Vagina (tissue), 2 donors: ENCODE results near the gene ZNF423. TPM values are rescaled to one million over a fixed set of nuclear protein-coding genes. Genes with fewer than 3 reads are reported as not detected.

ENCODE experiments used
- DNase-seq, 2 donors: peaks; one replicate each; pipeline ENCODE4 v3.0.0-alpha.2; 2017; ENCODE audit errors: extremely low spot score in 2 of 2
- H3K27ac ChIP-seq: fragments of 200-600 bp; sonication (generic); one replicate; pipeline ENCODE4 v1.5.1; 2019
- H3K27me3 ChIP-seq: fragments of 200-600 bp; sonication (generic); one replicate; pipeline ENCODE4 v1.5.1; 2019
- H3K36me3 ChIP-seq, 2 donors: fragments of 200-600 bp; sonication (generic); one replicate each; pipeline ENCODE4 v1.5.1; 2017 to 2019
- H3K4me1 ChIP-seq: fragments of 200-600 bp; sonication (generic); one replicate; pipeline ENCODE4 v1.5.1; 2019
- H3K4me3 ChIP-seq, 2 donors: fragments of 200-600 bp; sonication (generic); 1 replicate in 1 of 2; 2 replicates in 1 of 2; pipeline ENCODE4 v1.5.1; 2016 to 2019
- H3K9me3 ChIP-seq: fragments of 200-600 bp; sonication (generic); one replicate; pipeline ENCODE4 v1.5.1; 2019
- CTCF ChIP-seq, 3 experiments: fragments of 450-650 bp in 2 of 3; fragments of 200-600 bp in 1 of 3; sonication (generic) in 1 of 3; IDR thresholded peaks; one replicate each; pipeline ENCODE4 v1.5.1; 2017 to 2019; ENCODE audit warnings: antibody characterized with exemption in 3 of 3, mild to moderate bottlenecking in 2 of 3, moderate library complexity in 2 of 3
- POLR2A ChIP-seq, 2 donors: fragments of 450-650 bp; IDR thresholded peaks; one replicate each; pipeline ENCODE4 v1.6.1; 2017; ENCODE audit warnings: antibody characterized with exemption in 2 of 2, mild to moderate bottlenecking in 2 of 2, moderate library complexity in 2 of 2
- POLR2AphosphoS5 ChIP-seq, 2 donors: sonication (generic); formaldehyde crosslinking; IDR thresholded peaks; one replicate each; pipeline ENCODE4 v1.9.0; 2017; ENCODE audit warnings: antibody characterized with exemption in 2 of 2, mild to moderate bottlenecking in 2 of 2, low read depth in 1 of 2; ENCODE audit not compliant: insufficient read depth in 1 of 2
- intact Hi-C: fragments of 100-400 bp; cut with DNase I; formaldehyde crosslinking; loops from one replicate; pipeline ENCODE4 v1.15.1; 2023
- total RNA-seq: library from RNA; depleted of rRNA; stranded (reverse); fragments of >200 nt; gene quantifications from one replicate; pipeline ENCODE4 v1.2.3, GENCODE V29; 2016

Gene ZNF423
- total RNA-seq, 1 donor from 2014 or later: 10.3 TPM

- no peaks in the 10 kb centered on the region for H3K27me3 ChIP-seq
Observed at GRCh38 chr16:49605536-49606254, 250.2 kb downstream of the ZNF423 start.

DNA sequence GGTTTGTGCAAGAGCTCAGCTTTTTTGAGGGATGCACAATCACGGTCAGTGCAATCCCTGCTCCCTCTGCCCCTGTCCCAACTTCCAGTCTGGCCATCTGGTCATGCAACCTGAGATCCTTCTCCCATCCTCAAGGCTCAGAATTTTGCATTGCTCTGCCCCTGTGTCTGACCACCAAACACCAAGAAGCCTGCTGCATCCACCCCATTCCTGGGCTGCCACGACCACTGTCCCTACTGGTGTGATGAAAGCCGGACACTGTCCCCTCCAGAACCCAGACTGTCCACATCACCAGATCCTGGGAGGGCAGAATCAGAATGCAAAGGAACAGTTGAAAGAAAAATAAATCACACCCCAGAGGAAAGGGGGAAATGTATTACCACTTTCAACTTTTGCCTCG is 251.3 kb downstream of the ZNF423 start:
- H3K4me1 ChIP-seq: no peaks in the 10 kb centered on the region
- intact Hi-C loops: no loop called here
- no peak overlapping the region for H3K27ac ChIP-seq
- H3K36me3 ChIP-seq: no peaks in the 10 kb centered on the region
- H3K27me3 ChIP-seq: no peaks in the 10 kb centered on the region
- DNase-seq: peak; percentile 44 to 64
- no peak for TF ChIP-seq POLR2A (IDR thresholded peaks at IDR 0.05)
- no peak for TF ChIP-seq POLR2AphosphoS5 (IDR thresholded peaks at IDR 0.05; ENCODE audit: insufficient read depth in 1 of 2, low read depth in 1 of 2)
- no peak for TF ChIP-seq CTCF (IDR thresholded peaks at IDR 0.05)
- no peaks in the 10 kb centered on the region for H3K9me3 ChIP-seq
- H3K4me3 ChIP-seq: no peak overlapping the region

More at GRCh38 chr16:49605536-49606254, 250.2 kb downstream of the ZNF423 start:
- Histone ChIP-seq H3K4me3 (no peak overlapping the region), H3K27ac (no peak overlapping the region), H3K4me1 (no peaks in the 10 kb centered on the region), H3K9me3 (no peaks in the 10 kb centered on the region), H3K36me3 (no peaks in the 10 kb centered on the region)
- TF ChIP-seq POLR2A (IDR thresholded peaks at IDR 0.05): no peak
- intact Hi-C loops: no loop called here
- peak; percentile 58 to 79 for DNase-seq

DNA sequence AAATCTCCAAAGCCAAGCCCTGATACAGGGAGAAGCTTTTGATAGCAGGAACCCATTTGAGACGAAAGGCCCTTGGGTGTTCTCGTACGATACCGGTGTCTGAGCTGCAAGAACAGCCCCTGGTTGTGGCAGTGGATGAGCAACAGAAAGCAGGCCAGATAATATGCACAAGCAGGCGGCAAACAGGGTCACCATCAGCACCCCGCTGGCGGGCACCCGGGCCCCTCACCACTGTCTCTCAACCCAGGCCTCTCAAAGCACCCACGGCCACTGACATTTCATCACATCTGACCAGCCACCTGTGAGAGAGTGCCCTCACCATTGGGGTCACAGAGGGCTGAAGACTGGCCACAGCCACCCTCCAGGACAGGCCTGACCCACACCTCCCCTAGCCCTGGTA is 252.0 kb downstream of the ZNF423 start:
- Histone ChIP-seq H3K4me3 (no peak overlapping the region), H3K27ac (no peak overlapping the region), H3K27me3 (no peaks in the 10 kb centered on the region), H3K36me3 (no peaks in the 10 kb centered on the region), H3K4me1 (no peaks in the 10 kb centered on the region), H3K9me3 (no peaks in the 10 kb centered on the region)
- intact Hi-C loops: no loop called here
- peak; percentile 76 to 81 for DNase-seq
- no peak for TF ChIP-seq CTCF (IDR thresholded peaks at IDR 0.05)
- TF ChIP-seq POLR2AphosphoS5 (IDR thresholded peaks at IDR 0.05; ENCODE audit: insufficient read depth in 1 of 2, low read depth in 1 of 2): no peak
- TF ChIP-seq POLR2A (IDR thresholded peaks at IDR 0.05): no peak

- TF ChIP-seq POLR2A (IDR thresholded peaks at IDR 0.05) (no peak), POLR2AphosphoS5 (IDR thresholded peaks at IDR 0.05; ENCODE audit: insufficient read depth in 1 of 2, low read depth in 1 of 2) (no peak), CTCF (IDR thresholded peaks at IDR 0.05) (no peak)
- no peak overlapping the region for H3K27ac ChIP-seq
- peak in 1 of 2 donors; percentile 83 for DNase-seq
- H3K27me3 ChIP-seq: no peaks in the 10 kb centered on the region
- H3K4me3 ChIP-seq: no peak overlapping the region
- H3K36me3 ChIP-seq: no peaks in the 10 kb centered on the region
- no peaks in the 10 kb centered on the region for H3K4me1 ChIP-seq
- no peaks in the 10 kb centered on the region for H3K9me3 ChIP-seq
- intact Hi-C loops: no loop called here
Observed at GRCh38 chr16:49602976-49603310, 253.0 kb downstream of the ZNF423 start.

- DNase-seq: peak; percentile 58 to 88
- Histone ChIP-seq H3K27me3 (no peaks in the 10 kb centered on the region), H3K4me1 (no peaks in the 10 kb centered on the region), H3K36me3 (no peaks in the 10 kb centered on the region), H3K27ac (no peak overlapping the region), H3K9me3 (no peaks in the 10 kb centered on the region), H3K4me3 (no peak overlapping the region)
- TF ChIP-seq POLR2AphosphoS5 (IDR thresholded peaks at IDR 0.05; ENCODE audit: insufficient read depth in 1 of 2, low read depth in 1 of 2): no peak
- TF ChIP-seq POLR2A (IDR thresholded peaks at IDR 0.05): no peak
- no peak for TF ChIP-seq CTCF (IDR thresholded peaks at IDR 0.05)
- intact Hi-C loops: no loop called here
Observed at GRCh38 chr16:49602201-49602975, 253.5 kb downstream of the ZNF423 start.
